Activated gamma-delta T cell treated with anti-CD3 and anti-CD28 coated beads, Interleukin-2, amount 50 U/mL, for 16 hours (primary cell): ENCODE measurements around the gene CENPH.
"Not testable (repeated sequence)": the region's sequence is repeated elsewhere in the genome, so short reads cannot be mapped to it uniquely, and the experiment has no call there.

Source experiments
- DNase-seq: peaks from one replicate; pipeline ENCODE4 v3.0.0-alpha.2; 2020; ENCODE audit warnings: low read depth

The CENPH gene

GRCh38 chr5:69250593-69250992 is 61.2 kb downstream of the CENPH start:
- no peak for DNase-seq

GRCh38 chr5:69252437-69252836 is 63.1 kb downstream of the CENPH start:
- no peak for DNase-seq

DNA sequence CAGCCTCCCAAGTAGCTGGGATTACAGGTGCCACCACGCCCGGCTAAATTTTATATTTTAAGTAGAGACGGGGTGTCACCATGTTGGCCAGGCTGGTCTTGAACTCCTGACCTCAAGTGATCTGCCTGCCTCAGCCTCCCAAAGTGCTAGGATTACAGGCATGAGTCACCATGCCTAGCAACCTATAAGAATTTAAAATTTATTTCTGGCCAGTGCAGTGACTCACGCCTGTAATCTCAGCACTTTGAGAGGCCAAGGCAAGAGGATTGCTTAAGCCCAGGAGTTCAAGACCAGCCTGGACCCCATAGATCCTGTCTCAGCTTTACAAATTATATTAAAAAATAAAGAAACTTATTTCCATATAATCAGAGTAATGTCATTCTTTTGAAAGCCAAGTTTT is 66.6 kb downstream of the CENPH start:
- DNase-seq, result not testable (repeated sequence)

DNA sequence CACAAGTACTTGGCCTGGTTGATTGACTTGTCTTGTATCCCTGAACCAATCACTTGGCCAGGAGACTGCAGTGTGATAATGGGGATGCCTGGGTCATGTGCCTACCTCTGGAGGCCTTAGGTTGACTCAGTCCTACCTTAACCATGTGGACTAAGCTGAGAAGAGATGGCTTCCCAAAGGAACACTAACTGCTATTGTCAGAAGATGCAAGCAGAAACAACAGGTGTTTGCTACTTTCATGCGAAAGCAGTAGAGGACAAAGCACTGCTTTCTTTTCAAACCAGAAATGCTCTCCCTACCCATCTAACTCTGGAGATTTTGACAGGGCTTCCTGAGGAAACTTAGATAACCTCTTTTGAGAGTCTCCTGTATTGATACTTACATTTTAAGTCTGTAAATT is 68.2 kb downstream of the CENPH start:
- DNase-seq, result no peak
